Mucosa of stomach (tissue), 1 donor: ENCODE data around the gene TMPO.

Source experiments
- H3K27me3 ChIP-seq: one replicate; pipeline ENCODE4 v1.7.0; 2013; ENCODE audit warnings: mild to moderate bottlenecking, low read length; ENCODE audit not compliant: control insufficient read depth, insufficient read depth
- H3K36me3 ChIP-seq: one replicate; pipeline ENCODE4 v1.7.0; 2013; ENCODE audit warnings: low read length; ENCODE audit not compliant: control insufficient read depth, insufficient read depth
- H3K4me1 ChIP-seq: one replicate; pipeline ENCODE4 v1.7.0; 2013; ENCODE audit warnings: mild to moderate bottlenecking, low read length; ENCODE audit not compliant: control insufficient read depth, insufficient read depth
- H3K4me3 ChIP-seq: one replicate; pipeline ENCODE4 v1.7.0; 2013; ENCODE audit warnings: low read length
- H3K9ac ChIP-seq: one replicate; pipeline ENCODE4 v1.7.0; 2013; ENCODE audit warnings: mild to moderate bottlenecking, low read length, moderate library complexity
- H3K9me3 ChIP-seq: one replicate; pipeline ENCODE4 v1.7.0; 2013; ENCODE audit warnings: mild to moderate bottlenecking, low read length, moderate library complexity; ENCODE audit not compliant: control insufficient read depth
- donor health status: Pancreatic carcinoma.

The TMPO gene, protein sequence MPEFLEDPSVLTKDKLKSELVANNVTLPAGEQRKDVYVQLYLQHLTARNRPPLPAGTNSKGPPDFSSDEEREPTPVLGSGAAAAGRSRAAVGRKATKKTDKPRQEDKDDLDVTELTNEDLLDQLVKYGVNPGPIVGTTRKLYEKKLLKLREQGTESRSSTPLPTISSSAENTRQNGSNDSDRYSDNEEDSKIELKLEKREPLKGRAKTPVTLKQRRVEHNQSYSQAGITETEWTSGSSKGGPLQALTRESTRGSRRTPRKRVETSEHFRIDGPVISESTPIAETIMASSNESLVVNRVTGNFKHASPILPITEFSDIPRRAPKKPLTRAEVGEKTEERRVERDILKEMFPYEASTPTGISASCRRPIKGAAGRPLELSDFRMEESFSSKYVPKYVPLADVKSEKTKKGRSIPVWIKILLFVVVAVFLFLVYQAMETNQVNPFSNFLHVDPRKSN

DNA sequence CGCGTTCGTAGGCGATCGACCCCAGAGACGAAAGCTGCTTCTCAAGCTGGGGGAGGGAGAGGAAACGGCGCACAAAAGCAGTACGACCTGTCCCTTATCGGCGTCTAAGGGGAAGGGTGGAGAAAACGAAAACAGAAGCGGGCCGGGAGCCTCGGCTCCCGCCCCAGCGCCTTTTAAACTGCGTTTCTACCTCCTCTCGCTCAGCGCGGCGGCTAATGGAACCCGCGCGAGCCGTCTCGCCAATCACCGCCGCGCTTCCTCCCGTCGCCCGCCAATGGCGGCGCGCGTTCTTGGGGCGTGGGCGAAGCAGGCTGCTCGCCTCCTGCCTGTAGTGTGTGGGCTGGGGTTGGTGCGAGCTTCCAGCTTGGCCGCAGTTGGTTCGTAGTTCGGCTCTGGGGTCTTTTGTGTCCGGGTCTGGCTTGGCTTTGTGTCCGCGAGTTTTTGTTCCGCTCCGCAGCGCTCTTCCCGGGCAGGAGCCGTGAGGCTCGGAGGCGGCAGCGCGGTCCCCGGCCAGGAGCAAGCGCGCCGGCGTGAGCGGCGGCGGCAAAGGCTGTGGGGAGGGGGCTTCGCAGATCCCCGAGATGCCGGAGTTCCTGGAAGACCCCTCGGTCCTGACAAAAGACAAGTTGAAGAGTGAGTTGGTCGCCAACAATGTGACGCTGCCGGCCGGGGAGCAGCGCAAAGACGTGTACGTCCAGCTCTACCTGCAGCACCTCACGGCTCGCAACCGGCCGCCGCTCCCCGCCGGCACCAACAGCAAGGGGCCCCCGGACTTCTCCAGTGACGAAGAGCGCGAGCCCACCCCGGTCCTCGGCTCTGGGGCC is at the start of gene TMPO:
TSS of gene TMPO (plus strand) at position 304 of the 824 bp plus-strand sequence. CDS start at position 582, 278 bp downstream.
- Histone ChIP-seq H3K4me1 (peaks cover 6% of the 10 kb centered on the region), H3K4me3 (peak within 1 kb of the TSS; percentile 100), H3K9ac (peak within 1 kb of the TSS; percentile 99), H3K27me3 (no peaks in the 10 kb centered on the region), H3K36me3 (no peaks in the 10 kb centered on the region), H3K9me3 (no peaks in the 10 kb centered on the region)

DNA sequence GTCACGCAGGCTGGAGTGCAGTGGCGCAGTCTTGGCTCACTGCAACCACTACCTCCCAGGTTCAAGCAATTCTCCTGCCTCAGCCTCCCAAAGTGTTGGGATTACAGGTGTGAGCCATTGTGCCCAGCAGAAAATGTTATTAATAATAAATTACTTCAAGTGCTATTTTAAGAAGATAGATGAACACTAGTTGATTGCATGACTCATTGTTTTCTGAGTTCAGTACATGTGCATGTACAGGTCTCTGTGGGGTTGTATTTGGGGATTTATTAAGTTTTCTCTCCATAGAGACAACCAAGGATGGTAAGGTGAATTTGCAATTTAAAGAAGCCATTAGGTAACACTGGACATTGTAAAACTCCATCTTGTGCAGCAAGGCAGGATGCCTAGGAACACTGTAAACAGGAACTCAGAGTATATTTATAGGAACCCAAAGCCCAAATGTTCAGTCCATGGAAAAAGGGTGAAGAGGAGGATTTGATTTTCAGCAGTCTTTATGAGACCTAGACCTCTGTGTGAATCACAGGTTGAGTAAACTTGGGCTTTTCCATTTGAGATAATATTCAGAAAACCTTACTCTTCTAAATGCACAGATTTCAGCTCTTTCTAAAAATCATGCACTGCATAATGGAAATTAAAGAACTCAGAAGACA is 49.3 kb upstream of the TMPO start:
- Histone ChIP-seq H3K36me3 (no peaks in the 10 kb centered on the region), H3K9me3 (no peaks in the 10 kb centered on the region), H3K9ac (no peak overlapping the region), H3K27me3 (no peaks in the 10 kb centered on the region), H3K4me3 (no peak overlapping the region), H3K4me1 (no peaks in the 10 kb centered on the region)

DNA sequence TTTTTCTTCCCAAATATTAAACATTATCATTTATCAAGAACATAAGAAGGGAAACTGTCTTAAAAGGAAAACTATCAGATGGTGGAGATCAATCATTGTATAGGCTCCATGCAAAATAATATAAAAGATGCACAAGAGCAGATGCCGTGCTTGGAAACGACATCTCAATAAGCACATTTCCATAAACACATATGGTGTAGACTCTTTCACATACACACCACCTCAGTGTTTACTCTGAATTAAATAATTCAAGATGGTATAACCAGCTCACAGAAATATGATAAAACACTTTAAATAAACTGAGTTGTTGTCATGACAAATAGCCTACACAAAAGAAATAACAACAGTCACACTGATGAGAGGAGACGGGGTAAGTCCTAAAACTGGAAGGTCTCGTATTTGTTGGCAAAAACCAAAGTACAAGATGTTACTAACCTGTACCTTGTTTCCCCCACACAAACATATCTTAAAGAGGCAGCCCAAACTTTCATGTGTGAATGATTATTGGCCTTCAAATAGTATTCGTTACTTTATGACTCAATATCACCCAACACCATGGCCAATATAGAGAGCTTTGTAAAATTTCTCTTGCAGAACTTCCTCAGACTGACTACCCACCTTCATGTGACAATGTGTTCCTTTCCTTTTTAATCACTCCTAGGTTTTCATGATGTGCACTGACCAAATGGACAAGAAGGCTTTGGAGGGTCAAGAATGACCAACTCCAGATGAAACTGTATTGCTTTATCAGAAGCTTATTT is 48.6 kb upstream of the TMPO start:
- H3K27me3 ChIP-seq, result no peaks in the 10 kb centered on the region
- H3K4me3 ChIP-seq, result no peak overlapping the region
- no peaks in the 10 kb centered on the region for H3K9me3 ChIP-seq
- H3K4me1 ChIP-seq, result no peaks in the 10 kb centered on the region
- no peak overlapping the region for H3K9ac ChIP-seq
- no peaks in the 10 kb centered on the region for H3K36me3 ChIP-seq

DNA sequence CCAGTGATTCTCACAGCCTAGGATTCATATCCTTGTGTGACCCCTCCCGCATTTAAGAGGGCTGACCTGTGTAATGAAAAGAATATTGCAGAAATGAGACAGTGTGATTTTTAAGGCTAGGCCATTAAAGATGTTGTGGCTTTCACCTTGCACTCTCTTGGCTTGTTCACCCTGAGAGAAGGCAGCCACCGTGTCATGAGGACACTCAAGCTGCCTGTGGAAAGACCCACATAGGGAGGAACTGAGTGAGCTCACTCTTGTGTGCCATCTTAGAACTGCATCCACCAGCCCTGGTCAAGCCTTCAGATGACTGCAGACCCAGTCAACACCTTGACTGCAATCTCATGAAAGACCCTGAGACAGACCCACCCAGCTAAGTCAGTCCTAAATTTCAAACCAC is 46.3 kb upstream of the TMPO start:
- Histone ChIP-seq H3K36me3 (no peaks in the 10 kb centered on the region), H3K9ac (no peak overlapping the region), H3K27me3 (no peaks in the 10 kb centered on the region), H3K9me3 (no peaks in the 10 kb centered on the region), H3K4me1 (no peaks in the 10 kb centered on the region), H3K4me3 (no peak overlapping the region)

DNA sequence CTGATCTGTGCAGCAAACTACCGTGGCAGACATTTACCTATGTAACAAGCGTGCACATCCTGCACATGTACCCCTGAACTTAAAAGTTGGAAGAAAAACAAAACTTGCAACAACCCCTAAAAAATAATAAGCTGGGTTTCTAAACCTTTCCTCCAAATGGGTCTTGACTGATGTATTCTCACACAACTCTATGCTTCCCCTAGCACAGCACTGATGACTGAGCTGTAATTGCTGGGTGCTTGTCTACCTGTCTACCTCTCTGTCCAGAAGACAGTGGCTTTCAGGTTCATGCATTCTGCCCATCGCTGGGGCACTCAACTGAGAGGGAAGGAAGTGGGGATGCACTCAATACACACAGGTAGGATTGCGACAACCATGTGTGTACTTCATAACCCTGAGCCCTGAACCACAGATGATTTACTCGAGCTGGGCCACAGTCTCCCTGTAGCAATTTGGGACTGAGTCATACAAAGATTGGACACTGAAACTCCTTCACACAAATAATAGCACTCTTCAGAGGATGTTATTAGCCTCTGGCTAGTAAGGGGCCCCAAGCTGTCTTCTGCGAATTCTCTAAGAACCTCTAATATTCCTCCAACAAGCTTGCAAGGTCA is 44.8 kb upstream of the TMPO start:
- Histone ChIP-seq H3K4me3 (no peak overlapping the region), H3K36me3 (no peaks in the 10 kb centered on the region), H3K4me1 (no peaks in the 10 kb centered on the region), H3K9ac (no peak overlapping the region), H3K9me3 (no peaks in the 10 kb centered on the region), H3K27me3 (no peaks in the 10 kb centered on the region)

DNA sequence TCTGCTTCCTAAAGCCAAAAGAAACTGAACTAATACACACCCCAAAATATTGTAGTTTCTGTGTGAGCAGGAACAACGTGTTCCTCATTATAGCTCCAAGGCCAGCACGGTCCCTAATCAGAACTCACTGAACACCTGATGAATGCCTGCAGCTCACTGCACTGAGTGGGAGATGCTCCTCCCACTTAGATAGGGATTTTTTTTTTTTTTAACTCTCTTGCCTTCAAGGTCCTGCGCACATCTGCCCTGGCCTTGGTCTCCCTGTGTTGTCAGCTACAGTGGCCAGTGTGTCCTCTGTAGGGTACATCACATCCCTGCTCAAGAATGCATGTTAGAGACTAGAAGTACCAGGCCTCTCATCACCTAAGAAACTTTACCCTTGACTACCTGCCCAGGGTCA is 44.3 kb upstream of the TMPO start:
- Histone ChIP-seq H3K4me3 (no peak overlapping the region), H3K36me3 (no peaks in the 10 kb centered on the region), H3K9ac (no peak overlapping the region), H3K9me3 (no peaks in the 10 kb centered on the region), H3K4me1 (no peaks in the 10 kb centered on the region), H3K27me3 (no peaks in the 10 kb centered on the region)

DNA sequence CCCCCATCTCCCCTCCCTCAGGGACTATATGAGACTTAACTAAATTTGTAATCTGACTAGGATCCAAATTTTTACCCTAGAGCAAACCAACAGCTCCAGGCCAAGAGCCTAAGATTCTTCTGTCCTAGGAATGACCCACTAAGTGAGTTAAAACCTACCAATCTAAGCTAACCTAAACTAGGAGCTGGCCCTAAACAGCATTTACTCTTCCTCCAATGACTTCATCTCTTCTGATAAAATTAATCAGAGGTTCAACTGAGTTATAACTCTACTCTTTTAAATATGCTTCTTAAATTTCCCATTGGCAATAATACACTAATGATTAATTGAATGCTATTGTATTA is 39.9 kb upstream of the TMPO start:
- no peaks in the 10 kb centered on the region for H3K9me3 ChIP-seq
- H3K36me3 ChIP-seq, result no peaks in the 10 kb centered on the region
- no peak overlapping the region for H3K9ac ChIP-seq
- no peaks in the 10 kb centered on the region for H3K4me1 ChIP-seq
- no peak overlapping the region for H3K4me3 ChIP-seq
- H3K27me3 ChIP-seq, result no peaks in the 10 kb centered on the region

DNA sequence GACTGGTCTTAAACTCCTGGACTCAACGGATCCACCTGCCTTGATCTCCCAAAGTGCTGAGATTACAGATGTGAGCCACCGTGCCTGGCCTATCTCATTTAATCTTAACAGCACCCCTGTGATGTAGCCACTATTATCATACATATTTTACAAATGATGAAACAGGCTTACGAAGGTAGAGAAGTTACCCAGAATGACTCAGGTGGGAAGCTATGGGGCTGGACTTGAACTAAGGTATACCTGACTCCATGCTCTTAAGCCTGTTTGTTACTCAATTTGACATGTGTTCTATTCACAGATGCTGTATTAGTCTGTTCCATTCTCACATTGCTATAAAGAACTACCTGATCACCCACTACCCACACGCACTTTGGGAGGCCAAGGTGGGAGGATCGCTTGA is 36.8 kb upstream of the TMPO start:
- Histone ChIP-seq H3K9ac (no peak overlapping the region), H3K36me3 (no peaks in the 10 kb centered on the region), H3K4me1 (no peaks in the 10 kb centered on the region), H3K27me3 (no peaks in the 10 kb centered on the region), H3K4me3 (no peak overlapping the region), H3K9me3 (no peaks in the 10 kb centered on the region)

DNA sequence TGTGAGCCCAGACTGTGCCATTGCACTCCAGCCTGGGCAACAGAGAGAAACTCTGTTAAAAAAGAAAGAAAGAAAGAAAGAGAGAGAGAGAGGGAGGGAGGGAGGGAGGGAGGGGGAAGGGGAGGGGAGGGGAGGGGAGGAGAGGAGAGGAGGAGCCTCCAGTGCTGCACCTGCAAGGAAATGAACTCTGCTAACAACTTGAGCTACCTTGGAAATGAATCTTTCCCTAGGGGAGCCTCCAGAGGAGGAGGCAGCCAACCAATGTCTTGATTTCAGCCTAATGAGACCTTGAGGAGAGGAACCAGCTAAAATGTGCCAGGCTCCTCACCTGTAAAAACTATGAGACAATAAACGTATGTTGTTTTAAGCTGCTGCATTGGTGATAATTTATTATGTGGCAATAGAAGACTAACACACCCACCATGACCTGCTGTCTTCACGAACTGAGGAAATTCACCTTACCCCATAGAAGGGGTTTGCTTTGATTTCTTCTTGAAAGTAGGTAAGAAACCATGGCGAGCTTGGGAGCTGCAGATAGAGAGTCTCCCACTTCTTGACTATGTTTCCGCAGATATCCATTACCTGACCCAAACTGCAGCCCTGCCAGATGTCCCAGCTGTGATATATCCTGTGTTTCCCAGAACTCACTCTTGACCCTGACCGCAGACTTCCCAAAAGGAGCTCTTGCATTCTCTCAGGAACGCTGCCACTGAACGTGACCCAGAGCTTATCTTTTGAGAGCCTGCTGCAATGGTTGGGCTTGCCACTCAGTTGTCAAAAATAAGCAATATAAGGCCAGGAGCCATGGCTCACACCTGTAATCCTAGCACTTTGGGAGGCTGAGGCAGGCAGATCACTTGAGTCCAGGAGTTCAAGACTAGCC is 31.5 kb upstream of the TMPO start:
- no peaks in the 10 kb centered on the region for H3K27me3 ChIP-seq
- H3K9me3 ChIP-seq, result no peaks in the 10 kb centered on the region
- no peak overlapping the region for H3K9ac ChIP-seq
- H3K4me1 ChIP-seq, result peaks cover 5% of the 10 kb centered on the region
- H3K4me3 ChIP-seq, result no peak overlapping the region
- no peaks in the 10 kb centered on the region for H3K36me3 ChIP-seq

DNA sequence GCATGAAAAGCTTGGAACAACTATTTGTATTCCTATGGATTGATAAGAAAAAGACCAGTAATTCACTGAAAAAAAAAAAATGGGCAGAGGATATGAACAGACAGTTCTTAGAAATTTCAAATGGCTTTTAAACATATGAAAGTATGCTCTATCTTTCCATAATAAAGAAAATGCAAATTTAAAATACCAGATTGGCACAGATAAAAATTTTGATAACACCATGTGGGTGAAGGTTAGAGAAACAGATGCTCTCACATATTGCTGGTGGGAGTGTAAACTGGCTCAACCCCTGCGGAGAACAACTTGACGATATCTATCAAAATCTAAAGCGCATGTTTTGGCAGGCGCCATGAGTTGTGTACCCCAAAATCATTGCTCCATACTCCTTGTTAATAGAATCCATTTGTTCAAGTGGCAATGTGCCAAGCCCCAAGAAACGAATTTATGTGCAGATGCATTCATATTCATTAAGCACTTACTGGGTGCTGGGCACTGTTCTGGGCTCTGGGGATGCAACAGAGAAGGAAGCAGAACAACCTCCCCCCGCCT is 29.5 kb upstream of the TMPO start:
- no peak overlapping the region for H3K4me3 ChIP-seq
- no peaks in the 10 kb centered on the region for H3K9me3 ChIP-seq
- H3K36me3 ChIP-seq, result no peaks in the 10 kb centered on the region
- H3K9ac ChIP-seq, result no peak overlapping the region
- H3K27me3 ChIP-seq, result no peaks in the 10 kb centered on the region
- H3K4me1 ChIP-seq, result peaks cover 13% of the 10 kb centered on the region
